Mesodermal cell (in vitro differentiated cells): ENCODE data around the gene ACE.

ENCODE experiments used
- H3K27ac ChIP-seq: 2 replicates; pipeline ENCODE4 v1.7.0; 2013; ENCODE audit warnings: mild to moderate bottlenecking, low read depth, low read length, moderate library complexity; ENCODE audit not compliant: severe bottlenecking
- H3K36me3 ChIP-seq: 2 replicates; pipeline ENCODE4 v1.7.1; 2013; ENCODE audit warnings: mild to moderate bottlenecking, low read length, moderate library complexity; ENCODE audit not compliant: control insufficient read depth, insufficient read depth
- H3K4me1 ChIP-seq: one replicate; pipeline ENCODE4 v1.7.1; 2013; ENCODE audit warnings: mild to moderate bottlenecking, low read length; ENCODE audit not compliant: insufficient read depth, control insufficient read depth, poor library complexity, severe bottlenecking
- H3K4me3 ChIP-seq: 2 replicates; pipeline ENCODE4 v1.7.0; 2013; ENCODE audit warnings: low read length, control low read depth, mild to moderate bottlenecking; ENCODE audit not compliant: insufficient read depth, poor library complexity, severe bottlenecking; ENCODE audit errors: extremely low read depth
- H3K9me3 ChIP-seq: 2 replicates; pipeline ENCODE4 v1.7.1; 2013; ENCODE audit warnings: mild to moderate bottlenecking, low read length, moderate library complexity; ENCODE audit not compliant: control insufficient read depth
- WGBS, 2 experiments: methylation state at CpG; one replicate each; pipeline ENCODE4 v1.1.5; 2013; ENCODE audit warnings: missing lambda C conversion rate in 2 of 2; ENCODE audit not compliant: insufficient coverage in 2 of 2; 5-methylcytosine and 5-hydroxymethylcytosine counted together

The ACE gene

GRCh38 chr17:63475491-63476412 lies 1.1 kb upstream of the ACE start:
- no peaks in the 10 kb centered on the region for H3K9me3 ChIP-seq
- WGBS, 2 experiments, result 65 to 80% methylated on average over 14 to 15 of the region's 28 CpGs
- H3K4me3 ChIP-seq, result peak overlapping the region; percentile 46
- H3K4me1 ChIP-seq, result peaks cover 29% of the 10 kb centered on the region
- no peaks in the 10 kb centered on the region for H3K36me3 ChIP-seq
- no peak overlapping the region for H3K27ac ChIP-seq

GRCh38 chr17:63476459-63476853 lies 405 bp upstream of the ACE start:
- Histone ChIP-seq H3K4me1 (peaks cover 29% of the 10 kb centered on the region), H3K4me3 (peak overlapping the region; percentile 46), H3K36me3 (no peaks in the 10 kb centered on the region), H3K27ac (no peak overlapping the region), H3K9me3 (no peaks in the 10 kb centered on the region)
- 1% methylated on average over 23 to 26 of the region's 36 CpGs for WGBS, 2 experiments

GRCh38 chr17:63477480-63478440 lies 899 bp downstream of the ACE start:
- Histone ChIP-seq H3K27ac (no peak overlapping the region), H3K36me3 (no peaks in the 10 kb centered on the region), H3K4me3 (peak overlapping the region; percentile 46), H3K4me1 (peaks cover 29% of the 10 kb centered on the region), H3K9me3 (no peaks in the 10 kb centered on the region)
- 9 to 16% methylated on average over 36 to 41 of the region's 44 CpGs for WGBS, 2 experiments

GRCh38 chr17:63478814-63479494 lies 2.1 kb downstream of the ACE start:
- 45 to 47% methylated on average over 15 to 16 of the region's 16 CpGs for WGBS, 2 experiments
- Histone ChIP-seq H3K36me3 (no peaks in the 10 kb centered on the region), H3K4me3 (no peak overlapping the region), H3K9me3 (no peaks in the 10 kb centered on the region), H3K4me1 (peaks cover 29% of the 10 kb centered on the region), H3K27ac (no peak overlapping the region)

- H3K36me3 ChIP-seq, result no peaks in the 10 kb centered on the region
- peaks cover 29% of the 10 kb centered on the region for H3K4me1 ChIP-seq
- H3K4me3 ChIP-seq, result no peak overlapping the region
- WGBS, 2 experiments, result 91 to 95% methylated on average over 15 to 17 of the region's 17 CpGs
- H3K9me3 ChIP-seq, result no peaks in the 10 kb centered on the region
- H3K27ac ChIP-seq, result no peak overlapping the region
Observed at GRCh38 chr17:63479495-63480184, 2.8 kb downstream of the ACE start.

GRCh38 chr17:63480192-63480784 lies 3.4 kb downstream of the ACE start:
- no peaks in the 10 kb centered on the region for H3K36me3 ChIP-seq
- no peaks in the 10 kb centered on the region for H3K9me3 ChIP-seq
- WGBS, 2 experiments, result 93% methylated on average over 10 to 19 of the region's 21 CpGs
- H3K4me3 ChIP-seq, result no peak overlapping the region
- H3K4me1 ChIP-seq, result peaks cover 28% of the 10 kb centered on the region
- no peak overlapping the region for H3K27ac ChIP-seq

- peaks cover 22% of the 10 kb centered on the region for H3K4me1 ChIP-seq
- H3K9me3 ChIP-seq, result no peaks in the 10 kb centered on the region
- WGBS, 2 experiments, result 79 to 88% methylated on average over 8 to 9 of the region's 11 CpGs
Observed at GRCh38 chr17:63480826-63481487, 4.1 kb downstream of the ACE start.

GRCh38 chr17:63481488-63481870 lies 4.6 kb downstream of the ACE start:
- 93 to 94% methylated on average over 7 to 14 of the region's 16 CpGs for WGBS, 2 experiments

More at GRCh38 chr17:63480826-63481487, 4.1 kb downstream of the ACE start:
- H3K27ac ChIP-seq, result no peak overlapping the region
- no peak overlapping the region for H3K4me3 ChIP-seq
- no peaks in the 10 kb centered on the region for H3K36me3 ChIP-seq

GRCh38 chr17:63482509-63482908 lies 5.6 kb downstream of the ACE start:
- WGBS, 2 experiments, result 94 to 96% methylated on average over 16 of the region's 16 CpGs
- H3K36me3 ChIP-seq, result no peaks in the 10 kb centered on the region
- H3K4me1 ChIP-seq, result peaks cover 16% of the 10 kb centered on the region
- H3K27ac ChIP-seq, result no peak overlapping the region
- H3K9me3 ChIP-seq, result no peaks in the 10 kb centered on the region
- no peak overlapping the region for H3K4me3 ChIP-seq

More at GRCh38 chr17:63481488-63481870, 4.6 kb downstream of the ACE start:
- Histone ChIP-seq H3K36me3 (no peaks in the 10 kb centered on the region), H3K4me1 (peaks cover 17% of the 10 kb centered on the region), H3K4me3 (no peak overlapping the region), H3K9me3 (no peaks in the 10 kb centered on the region), H3K27ac (no peak overlapping the region)
